A549 treated with RU486 at 1 μM for 4 hours (cell line): Measurements from ENCODE around the gene RFX6. TPM values are rescaled to one million over a fixed set of nuclear protein-coding genes. Genes with fewer than 3 reads are reported as not detected.

Experiments used
- total RNA-seq: library from RNA; stranded (reverse); fragments of 200-300 nt; extraction: Qiagen RNA extraction; gene quantifications from 5 replicates; pipeline ENCODE4 v1.2.3, GENCODE V29; 2022; ENCODE audit warnings: low read depth

Gene RFX6, protein sequence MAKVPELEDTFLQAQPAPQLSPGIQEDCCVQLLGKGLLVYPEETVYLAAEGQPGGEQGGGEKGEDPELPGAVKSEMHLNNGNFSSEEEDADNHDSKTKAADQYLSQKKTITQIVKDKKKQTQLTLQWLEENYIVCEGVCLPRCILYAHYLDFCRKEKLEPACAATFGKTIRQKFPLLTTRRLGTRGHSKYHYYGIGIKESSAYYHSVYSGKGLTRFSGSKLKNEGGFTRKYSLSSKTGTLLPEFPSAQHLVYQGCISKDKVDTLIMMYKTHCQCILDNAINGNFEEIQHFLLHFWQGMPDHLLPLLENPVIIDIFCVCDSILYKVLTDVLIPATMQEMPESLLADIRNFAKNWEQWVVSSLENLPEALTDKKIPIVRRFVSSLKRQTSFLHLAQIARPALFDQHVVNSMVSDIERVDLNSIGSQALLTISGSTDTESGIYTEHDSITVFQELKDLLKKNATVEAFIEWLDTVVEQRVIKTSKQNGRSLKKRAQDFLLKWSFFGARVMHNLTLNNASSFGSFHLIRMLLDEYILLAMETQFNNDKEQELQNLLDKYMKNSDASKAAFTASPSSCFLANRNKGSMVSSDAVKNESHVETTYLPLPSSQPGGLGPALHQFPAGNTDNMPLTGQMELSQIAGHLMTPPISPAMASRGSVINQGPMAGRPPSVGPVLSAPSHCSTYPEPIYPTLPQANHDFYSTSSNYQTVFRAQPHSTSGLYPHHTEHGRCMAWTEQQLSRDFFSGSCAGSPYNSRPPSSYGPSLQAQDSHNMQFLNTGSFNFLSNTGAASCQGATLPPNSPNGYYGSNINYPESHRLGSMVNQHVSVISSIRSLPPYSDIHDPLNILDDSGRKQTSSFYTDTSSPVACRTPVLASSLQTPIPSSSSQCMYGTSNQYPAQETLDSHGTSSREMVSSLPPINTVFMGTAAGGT
- total RNA-seq, result not detected in 5 replicates

GRCh38 chr6:116876635-116877611 is at the start of gene RFX6:
Gene RFX6 (plus strand): TSS chr6:116877242. CDS start chr6:116877276, 34 bp downstream.

DNA sequence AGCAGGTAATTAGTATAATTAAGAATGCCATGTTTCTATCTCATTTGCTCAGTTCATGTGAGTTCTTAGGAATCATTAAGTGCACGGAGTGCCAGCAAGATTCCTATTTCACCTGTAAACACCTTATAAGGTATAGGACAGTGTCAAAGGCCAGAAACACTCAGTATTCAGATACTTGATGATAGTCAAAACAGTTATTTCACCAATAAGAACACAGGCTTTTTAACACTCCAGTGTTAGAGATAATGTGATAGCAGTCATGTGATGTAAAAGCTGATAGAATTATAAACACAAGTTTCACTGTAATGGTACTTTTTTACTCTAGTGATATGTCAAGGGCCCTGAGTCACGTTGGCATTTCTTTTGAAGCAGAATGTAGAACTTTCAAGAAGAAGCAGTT is 48.1 kb upstream of the RFX6 start, which contains the start of gene GPRC6A:
TSS of gene GPRC6A (minus strand) at position 101 of the 400 bp plus-strand sequence. CDS start at position 31, 70 bp downstream.

Other genes with a start within 250 kb of the RFX6 start
- 4.2 to 7.9 TPM (median 7.0 TPM) in 5 replicates for gene ZUP1, start 208.5 kb upstream of the RFX6 start, total RNA-seq
- 0.42 to 1.9 TPM (median 1.5 TPM) in 5 replicates for gene KPNA5, start 196.0 kb upstream of the RFX6 start, total RNA-seq
- gene FAM162B, start 111.5 kb upstream of the RFX6 start, total RNA-seq, result 0.15 to 0.22 TPM in 2 of 5 replicates, not detected in the others
- not detected in 5 replicates for gene GPRC6A, start 48.2 kb upstream of the RFX6 start, total RNA-seq